Fibroblast of skin of left biceps (primary cell): Measurements from ENCODE around the gene ATP6V1C2.
"Not testable (repeated sequence)": the region's sequence is repeated elsewhere in the genome, so short reads cannot be mapped to it uniquely, and the experiment has no call there.

Source experiments
- DNase-seq, 2 experiments: peaks; one replicate each; pipeline ENCODE4 v3.0.0-alpha.2; 2013; ENCODE audit warnings: low read depth in 2 of 2

Gene ATP6V1C2

DNA sequence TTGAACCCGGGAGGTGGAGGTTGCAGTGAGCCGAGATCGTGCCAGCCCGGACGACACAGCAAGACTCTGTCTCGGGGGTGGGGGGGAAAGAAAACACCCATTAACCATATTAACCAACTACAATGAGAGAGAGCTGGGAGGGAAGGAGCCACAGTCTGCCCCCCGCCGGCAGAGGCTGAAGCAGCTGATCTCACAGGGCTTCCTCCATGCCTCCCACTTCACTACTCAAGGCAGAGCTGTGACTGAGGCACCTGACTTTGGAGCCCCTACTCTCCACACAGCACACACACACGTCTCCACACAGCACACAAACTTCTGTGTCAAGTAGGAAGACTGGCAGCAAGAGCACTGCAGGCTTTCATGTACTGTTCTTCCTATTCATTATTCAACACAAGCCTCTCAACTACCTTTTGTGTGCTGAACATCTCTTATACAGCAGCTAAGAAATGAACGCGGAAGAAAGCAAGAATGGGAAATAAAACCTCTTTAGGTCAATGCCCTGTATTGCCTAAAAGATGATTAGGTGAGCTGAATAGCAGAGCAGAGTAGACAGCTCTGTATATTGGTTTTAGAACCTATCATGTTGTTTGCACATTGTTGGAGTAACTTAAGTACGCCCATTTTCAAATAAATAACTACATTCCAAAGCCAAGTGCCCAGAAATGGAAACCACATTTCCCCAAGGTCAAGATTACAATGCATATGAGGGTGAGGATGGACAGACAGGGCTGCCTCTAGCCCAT, 65.0 kb downstream of the ATP6V1C2 start:
- DNase-seq: no peak

GRCh38 chr2:10787176-10787968, 65.9 kb downstream of the ATP6V1C2 start:
- no peak for DNase-seq

GRCh38 chr2:10788855-10789254, 67.4 kb downstream of the ATP6V1C2 start:
- DNase-seq: no peak

- DNase-seq: no peak
Observed at GRCh38 chr2:10790228-10790973, 69.0 kb downstream of the ATP6V1C2 start.

GRCh38 chr2:10792001-10792634, 70.7 kb downstream of the ATP6V1C2 start:
- no peak for DNase-seq

- DNase-seq: no peak
Observed at GRCh38 chr2:10792660-10793400, 71.4 kb downstream of the ATP6V1C2 start.

DNA sequence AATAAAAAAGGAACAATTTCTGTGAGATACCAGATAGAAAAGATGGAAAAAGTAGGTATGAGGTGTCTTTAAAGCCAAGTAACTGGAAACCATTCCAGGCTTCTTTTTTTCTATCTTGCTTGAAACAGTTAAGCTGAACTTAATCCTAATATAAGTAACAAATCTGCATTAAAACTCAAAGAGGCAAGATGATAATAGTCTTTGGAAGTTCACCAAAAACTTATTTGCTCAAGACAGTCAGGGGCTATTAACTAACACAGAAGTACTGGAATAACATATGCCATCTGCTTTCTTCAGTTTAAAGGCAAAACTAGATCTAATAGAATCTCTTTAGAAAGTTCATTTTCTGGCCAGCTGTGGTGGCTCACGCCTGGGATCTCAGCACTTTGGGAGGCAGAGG, 72.4 kb downstream of the ATP6V1C2 start:
- no peak for DNase-seq

DNA sequence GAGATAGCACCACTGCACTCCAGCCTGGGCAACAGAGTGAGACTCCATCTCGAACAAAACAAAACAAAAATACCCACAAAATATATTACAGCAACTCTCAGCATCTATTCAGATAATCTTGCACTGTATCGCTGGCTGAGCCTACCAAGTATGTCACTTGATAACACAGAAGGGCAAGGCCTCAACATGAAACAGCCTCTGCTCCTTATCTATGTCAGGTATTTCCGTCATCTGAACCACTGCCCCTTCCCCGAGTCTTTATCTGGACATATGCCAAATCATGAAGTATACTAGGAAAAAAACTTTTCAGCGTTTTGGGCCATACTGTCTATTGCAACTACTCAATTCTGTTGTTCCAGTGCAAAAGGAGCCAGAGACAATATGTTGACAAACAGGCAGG, 73.4 kb downstream of the ATP6V1C2 start:
- DNase-seq: no peak

DNA sequence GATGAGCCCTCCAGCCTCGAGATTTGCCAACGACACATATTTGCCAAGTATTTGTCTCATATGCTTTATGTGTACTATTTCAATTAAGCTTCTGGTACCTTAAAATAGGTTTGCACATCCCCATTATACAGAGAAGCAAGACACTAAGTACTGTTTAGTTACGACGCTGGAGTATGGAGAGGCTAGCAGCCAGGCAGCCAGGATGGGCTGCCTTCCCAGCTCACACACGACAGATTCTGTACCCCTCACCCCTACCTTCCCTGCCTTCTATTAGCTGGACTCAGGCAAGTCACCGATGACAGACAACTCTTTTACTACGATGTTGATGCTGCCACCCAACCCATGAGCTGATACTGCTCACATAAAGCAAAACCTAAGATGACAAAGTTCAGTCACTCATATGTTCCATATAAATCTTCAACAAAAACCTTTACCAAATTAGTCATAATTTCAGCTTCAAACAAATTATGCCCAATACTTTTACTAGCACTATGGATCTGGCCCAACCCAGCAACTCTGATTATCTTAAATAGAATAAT, 74.1 kb downstream of the ATP6V1C2 start:
- DNase-seq: no peak

DNA sequence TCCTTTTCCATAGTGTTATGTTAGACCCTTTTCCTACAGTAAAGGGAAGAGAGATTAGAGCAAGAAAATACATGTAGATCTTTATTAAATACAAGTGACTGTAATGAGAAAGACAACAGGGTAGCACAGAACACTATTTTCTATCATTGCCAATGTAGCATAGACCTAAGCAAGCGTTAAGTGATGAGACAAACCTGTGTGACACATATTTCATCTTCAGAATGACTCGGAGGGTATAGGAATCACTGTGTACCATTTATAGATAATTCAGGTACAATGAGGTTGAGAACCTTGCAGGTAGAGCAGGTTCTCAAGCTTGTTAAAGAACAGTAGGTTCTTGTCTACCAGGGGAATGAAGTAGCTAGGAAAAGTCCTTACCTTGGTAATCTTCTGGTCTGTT, 75.3 kb downstream of the ATP6V1C2 start:
- no peak for DNase-seq

GRCh38 chr2:10798783-10799182, 77.4 kb downstream of the ATP6V1C2 start:
- no peak for DNase-seq

DNA sequence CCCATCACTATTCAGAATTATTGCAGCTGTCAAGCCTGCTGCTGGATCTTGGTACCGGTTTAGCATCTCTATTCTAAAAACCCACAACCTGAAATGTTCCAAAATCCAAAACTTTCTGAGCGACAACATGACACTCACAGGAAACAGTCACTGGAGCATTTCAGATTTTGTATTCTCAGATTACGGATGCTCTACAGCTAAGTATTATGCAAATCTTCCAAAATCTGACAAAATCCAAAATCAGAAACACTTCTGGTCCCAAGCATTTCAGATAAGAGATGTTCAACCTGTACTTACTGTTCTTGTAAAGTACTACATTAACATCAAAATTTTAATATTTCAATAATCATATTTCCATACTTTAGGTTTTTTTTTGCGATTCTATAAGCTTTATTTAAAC, 78.7 kb downstream of the ATP6V1C2 start:
- DNase-seq: no peak

- DNase-seq: no peak
Observed at GRCh38 chr2:10802657-10803056, 81.2 kb downstream of the ATP6V1C2 start.

- not testable (repeated sequence) for DNase-seq
Observed at GRCh38 chr2:10805990-10806389, 84.6 kb downstream of the ATP6V1C2 start.

GRCh38 chr2:10806543-10806942, 85.1 kb downstream of the ATP6V1C2 start:
- no peak for DNase-seq

DNA sequence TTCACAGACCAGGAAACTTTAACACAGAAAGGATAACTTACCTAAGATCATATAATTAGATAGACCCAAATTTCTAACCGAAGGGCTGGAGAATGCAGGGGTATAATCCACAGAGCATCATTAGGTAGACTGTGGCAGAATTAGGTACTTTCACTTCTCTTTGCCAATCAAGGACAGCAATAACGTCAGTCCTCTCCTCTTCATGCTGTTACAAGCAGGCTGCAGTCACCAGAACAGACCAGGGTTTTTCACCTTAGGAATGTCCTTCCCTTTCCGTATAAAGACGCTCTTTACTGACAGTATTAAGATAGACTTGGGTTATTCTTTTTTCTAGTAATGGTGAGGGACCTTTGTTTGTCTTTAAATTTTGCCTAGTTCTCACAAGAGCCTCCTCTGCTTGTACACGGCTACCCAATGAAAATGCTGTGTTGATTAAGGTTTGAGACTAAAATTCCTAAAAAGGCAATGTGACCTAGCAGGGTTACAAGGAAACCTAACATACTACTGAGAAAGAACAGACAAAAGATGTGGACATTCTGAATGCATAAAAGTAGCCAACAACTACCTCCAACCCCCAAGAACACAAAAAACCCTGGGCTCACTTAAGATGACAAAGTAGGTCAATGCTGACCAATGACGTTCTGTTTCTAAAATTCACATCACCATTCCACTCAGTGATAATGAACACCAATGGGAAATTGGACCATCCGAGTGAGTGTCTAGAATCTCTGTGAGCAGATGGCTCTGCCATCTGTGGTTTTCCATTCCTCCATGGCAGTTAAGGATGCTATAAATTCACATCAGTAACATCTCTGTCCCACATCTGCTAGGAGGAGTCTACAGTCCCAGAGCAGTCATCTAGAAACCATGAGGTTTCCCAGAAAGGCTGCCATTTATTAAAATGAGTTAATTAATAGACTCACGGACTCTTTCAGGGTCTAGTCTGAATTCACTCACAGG, 89.1 kb downstream of the ATP6V1C2 start:
- no peak for DNase-seq

- no peak for DNase-seq
Observed at GRCh38 chr2:10811517-10811916, 90.1 kb downstream of the ATP6V1C2 start.

- DNase-seq: peak; percentile 91 to 92
Observed at GRCh38 chr2:10812362-10813162, 91.1 kb downstream of the ATP6V1C2 start, which contains the start of gene PDIA6. TSS of gene PDIA6 (minus strand) at chr2:10812785. CDS start at chr2:10812696, 89 bp downstream.
